HEK293 (cell line): Measurements from ENCODE around the gene NDUFS7.

Experiments used
- GFI1B ChIP-seq: fragments of 450-650 bp; formaldehyde crosslinking; IDR thresholded peaks from 2 replicates; pipeline ENCODE4 v1.5.1; 2016; ENCODE audit warnings: missing biosample characterization, missing genetic modification characterization
- ZBTB8A ChIP-seq: fragments of 450-650 bp; formaldehyde crosslinking; IDR thresholded peaks from 2 replicates; pipeline ENCODE4 v1.5.1; 2016; ENCODE audit warnings: missing biosample characterization, missing genetic modification characterization
- ZFP41 ChIP-seq: fragments of 450-650 bp; formaldehyde crosslinking; IDR thresholded peaks from 2 replicates; pipeline ENCODE4 v1.5.1; 2016; ENCODE audit warnings: missing biosample characterization, missing genetic modification characterization, borderline replicate concordance
- ZNF24 ChIP-seq: fragments of 450-650 bp; formaldehyde crosslinking; IDR thresholded peaks from 2 replicates; pipeline ENCODE4 v1.5.1; 2016; ENCODE audit warnings: missing biosample characterization, missing genetic modification characterization
- TF ChIP-seq, protein P1 (sequence below): sonication (generic); formaldehyde crosslinking; IDR thresholded peaks from 2 replicates; pipeline ENCODE4 v1.8.1; 2022; ENCODE audit warnings: mild to moderate bottlenecking, moderate library complexity, missing genetic modification reagents
- TF ChIP-seq, protein P2 (sequence below): fragments of 450-650 bp; formaldehyde crosslinking; IDR thresholded peaks from 2 replicates; pipeline ENCODE4 v1.5.1; 2016; ENCODE audit warnings: missing biosample characterization, missing genetic modification characterization
- TF ChIP-seq, protein P3 (sequence below): fragments of 450-650 bp; formaldehyde crosslinking; IDR thresholded peaks from 2 replicates; pipeline ENCODE4 v1.5.1; 2016; ENCODE audit warnings: missing biosample characterization, missing genetic modification characterization

DNA sequence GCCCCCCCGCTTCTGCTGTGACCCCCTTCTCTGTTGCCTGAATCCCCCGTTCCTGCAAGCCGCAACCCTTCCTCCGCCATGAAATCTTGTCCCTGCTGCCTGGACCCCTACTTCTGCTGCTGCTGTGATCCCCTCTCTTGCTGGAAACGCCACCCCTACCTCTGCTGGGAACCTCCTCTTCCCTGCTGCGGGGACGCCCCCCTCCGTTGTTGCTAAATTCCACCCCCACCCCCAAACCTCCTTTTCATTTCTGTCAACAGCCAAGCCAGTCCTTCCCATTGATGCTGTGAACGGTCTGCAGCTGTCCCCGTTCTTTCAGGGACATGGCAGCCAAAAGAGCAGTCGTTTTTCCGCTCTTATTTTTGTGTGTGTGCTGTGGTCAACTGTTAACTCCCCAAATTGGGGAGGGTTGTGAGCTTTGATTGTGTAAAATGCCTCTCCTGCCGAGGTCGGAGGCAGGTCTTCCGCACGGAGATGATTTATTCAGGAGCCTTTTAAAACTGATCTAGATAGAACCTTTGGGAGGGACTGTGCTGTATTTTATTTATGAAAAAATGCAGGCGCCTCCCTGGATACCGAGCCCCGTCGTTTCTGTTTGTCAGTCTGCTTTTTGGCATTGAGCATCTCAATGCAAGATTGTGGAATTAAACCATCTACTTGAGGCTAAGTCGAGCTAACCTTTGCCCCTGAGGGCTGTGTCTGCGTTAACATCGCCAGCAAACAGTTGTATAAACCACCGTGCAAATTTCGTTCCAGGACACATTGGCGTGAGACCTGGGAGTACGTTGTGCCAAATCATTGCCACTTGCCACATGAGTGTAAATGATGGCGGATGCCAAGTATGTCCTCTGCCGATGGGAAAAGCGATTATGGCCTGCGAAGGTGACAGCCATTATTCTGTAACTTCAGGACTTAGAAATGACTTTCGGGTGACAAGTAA, 27.9 kb upstream of the NDUFS7 start:
- TF ChIP-seq, protein P1, sequence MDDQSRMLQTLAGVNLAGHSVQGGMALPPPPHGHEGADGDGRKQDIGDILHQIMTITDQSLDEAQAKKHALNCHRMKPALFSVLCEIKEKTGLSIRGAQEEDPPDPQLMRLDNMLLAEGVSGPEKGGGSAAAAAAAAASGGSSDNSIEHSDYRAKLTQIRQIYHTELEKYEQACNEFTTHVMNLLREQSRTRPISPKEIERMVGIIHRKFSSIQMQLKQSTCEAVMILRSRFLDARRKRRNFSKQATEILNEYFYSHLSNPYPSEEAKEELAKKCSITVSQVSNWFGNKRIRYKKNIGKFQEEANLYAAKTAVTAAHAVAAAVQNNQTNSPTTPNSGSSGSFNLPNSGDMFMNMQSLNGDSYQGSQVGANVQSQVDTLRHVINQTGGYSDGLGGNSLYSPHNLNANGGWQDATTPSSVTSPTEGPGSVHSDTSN = no peak
- TF ChIP-seq ZNF24 (tag by site-specific recombination) = no peak; the same call in 1 of the 2 replicates
- TF ChIP-seq, protein P2, sequence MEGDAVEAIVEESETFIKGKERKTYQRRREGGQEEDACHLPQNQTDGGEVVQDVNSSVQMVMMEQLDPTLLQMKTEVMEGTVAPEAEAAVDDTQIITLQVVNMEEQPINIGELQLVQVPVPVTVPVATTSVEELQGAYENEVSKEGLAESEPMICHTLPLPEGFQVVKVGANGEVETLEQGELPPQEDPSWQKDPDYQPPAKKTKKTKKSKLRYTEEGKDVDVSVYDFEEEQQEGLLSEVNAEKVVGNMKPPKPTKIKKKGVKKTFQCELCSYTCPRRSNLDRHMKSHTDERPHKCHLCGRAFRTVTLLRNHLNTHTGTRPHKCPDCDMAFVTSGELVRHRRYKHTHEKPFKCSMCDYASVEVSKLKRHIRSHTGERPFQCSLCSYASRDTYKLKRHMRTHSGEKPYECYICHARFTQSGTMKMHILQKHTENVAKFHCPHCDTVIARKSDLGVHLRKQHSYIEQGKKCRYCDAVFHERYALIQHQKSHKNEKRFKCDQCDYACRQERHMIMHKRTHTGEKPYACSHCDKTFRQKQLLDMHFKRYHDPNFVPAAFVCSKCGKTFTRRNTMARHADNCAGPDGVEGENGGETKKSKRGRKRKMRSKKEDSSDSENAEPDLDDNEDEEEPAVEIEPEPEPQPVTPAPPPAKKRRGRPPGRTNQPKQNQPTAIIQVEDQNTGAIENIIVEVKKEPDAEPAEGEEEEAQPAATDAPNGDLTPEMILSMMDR = no peak
- TF ChIP-seq GFI1B (tag by site-specific recombination) = no peak
- no peak for TF ChIP-seq ZBTB8A (tag by site-specific recombination)
- TF ChIP-seq, protein P3, sequence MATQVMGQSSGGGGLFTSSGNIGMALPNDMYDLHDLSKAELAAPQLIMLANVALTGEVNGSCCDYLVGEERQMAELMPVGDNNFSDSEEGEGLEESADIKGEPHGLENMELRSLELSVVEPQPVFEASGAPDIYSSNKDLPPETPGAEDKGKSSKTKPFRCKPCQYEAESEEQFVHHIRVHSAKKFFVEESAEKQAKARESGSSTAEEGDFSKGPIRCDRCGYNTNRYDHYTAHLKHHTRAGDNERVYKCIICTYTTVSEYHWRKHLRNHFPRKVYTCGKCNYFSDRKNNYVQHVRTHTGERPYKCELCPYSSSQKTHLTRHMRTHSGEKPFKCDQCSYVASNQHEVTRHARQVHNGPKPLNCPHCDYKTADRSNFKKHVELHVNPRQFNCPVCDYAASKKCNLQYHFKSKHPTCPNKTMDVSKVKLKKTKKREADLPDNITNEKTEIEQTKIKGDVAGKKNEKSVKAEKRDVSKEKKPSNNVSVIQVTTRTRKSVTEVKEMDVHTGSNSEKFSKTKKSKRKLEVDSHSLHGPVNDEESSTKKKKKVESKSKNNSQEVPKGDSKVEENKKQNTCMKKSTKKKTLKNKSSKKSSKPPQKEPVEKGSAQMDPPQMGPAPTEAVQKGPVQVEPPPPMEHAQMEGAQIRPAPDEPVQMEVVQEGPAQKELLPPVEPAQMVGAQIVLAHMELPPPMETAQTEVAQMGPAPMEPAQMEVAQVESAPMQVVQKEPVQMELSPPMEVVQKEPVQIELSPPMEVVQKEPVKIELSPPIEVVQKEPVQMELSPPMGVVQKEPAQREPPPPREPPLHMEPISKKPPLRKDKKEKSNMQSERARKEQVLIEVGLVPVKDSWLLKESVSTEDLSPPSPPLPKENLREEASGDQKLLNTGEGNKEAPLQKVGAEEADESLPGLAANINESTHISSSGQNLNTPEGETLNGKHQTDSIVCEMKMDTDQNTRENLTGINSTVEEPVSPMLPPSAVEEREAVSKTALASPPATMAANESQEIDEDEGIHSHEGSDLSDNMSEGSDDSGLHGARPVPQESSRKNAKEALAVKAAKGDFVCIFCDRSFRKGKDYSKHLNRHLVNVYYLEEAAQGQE (tag by site-specific recombination) = no peak
- TF ChIP-seq ZFP41 = no peak
